ENCODE data around the gene TMEM198. TPM values are rescaled to one million over a fixed set of nuclear protein-coding genes. Genes with fewer than 3 reads are reported as not detected.

TMEM198 gene
- total and polyA plus RNA-seq, 7 donors: 0.61 to 3.7 (median 2.1) TPM

- Histone ChIP-seq H3K27ac (no peak overlapping the region), H3K36me3 (ENCODE audit: insufficient read depth in 1 of 2, low read depth in 1 of 2) (no peaks in the 10 kb centered on the region), H3K27me3 (ENCODE audit: insufficient read depth in 3 of 3, low read length in 2 of 3) (no peaks in the 10 kb centered on the region), H3K4me1 (no peaks in the 10 kb centered on the region), H3K4me3 (no peak overlapping the region), H3K9me3 (no peaks in the 10 kb centered on the region)
- 48 to 56% (median 51%) methylated on average over 15 of the region's 15 CpGs for WGBS, 3 donors
- TF ChIP-seq, protein P1, sequence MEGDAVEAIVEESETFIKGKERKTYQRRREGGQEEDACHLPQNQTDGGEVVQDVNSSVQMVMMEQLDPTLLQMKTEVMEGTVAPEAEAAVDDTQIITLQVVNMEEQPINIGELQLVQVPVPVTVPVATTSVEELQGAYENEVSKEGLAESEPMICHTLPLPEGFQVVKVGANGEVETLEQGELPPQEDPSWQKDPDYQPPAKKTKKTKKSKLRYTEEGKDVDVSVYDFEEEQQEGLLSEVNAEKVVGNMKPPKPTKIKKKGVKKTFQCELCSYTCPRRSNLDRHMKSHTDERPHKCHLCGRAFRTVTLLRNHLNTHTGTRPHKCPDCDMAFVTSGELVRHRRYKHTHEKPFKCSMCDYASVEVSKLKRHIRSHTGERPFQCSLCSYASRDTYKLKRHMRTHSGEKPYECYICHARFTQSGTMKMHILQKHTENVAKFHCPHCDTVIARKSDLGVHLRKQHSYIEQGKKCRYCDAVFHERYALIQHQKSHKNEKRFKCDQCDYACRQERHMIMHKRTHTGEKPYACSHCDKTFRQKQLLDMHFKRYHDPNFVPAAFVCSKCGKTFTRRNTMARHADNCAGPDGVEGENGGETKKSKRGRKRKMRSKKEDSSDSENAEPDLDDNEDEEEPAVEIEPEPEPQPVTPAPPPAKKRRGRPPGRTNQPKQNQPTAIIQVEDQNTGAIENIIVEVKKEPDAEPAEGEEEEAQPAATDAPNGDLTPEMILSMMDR (IDR thresholded peaks at IDR 0.05): no peak
- intact Hi-C loops (cut with DNase I): no loop called here
- no peak for ATAC-seq
- no peak for DNase-seq
Measured at GRCh38 chr2:219576505-219577388, 32.9 kb downstream of the TMEM198 start.

DNA sequence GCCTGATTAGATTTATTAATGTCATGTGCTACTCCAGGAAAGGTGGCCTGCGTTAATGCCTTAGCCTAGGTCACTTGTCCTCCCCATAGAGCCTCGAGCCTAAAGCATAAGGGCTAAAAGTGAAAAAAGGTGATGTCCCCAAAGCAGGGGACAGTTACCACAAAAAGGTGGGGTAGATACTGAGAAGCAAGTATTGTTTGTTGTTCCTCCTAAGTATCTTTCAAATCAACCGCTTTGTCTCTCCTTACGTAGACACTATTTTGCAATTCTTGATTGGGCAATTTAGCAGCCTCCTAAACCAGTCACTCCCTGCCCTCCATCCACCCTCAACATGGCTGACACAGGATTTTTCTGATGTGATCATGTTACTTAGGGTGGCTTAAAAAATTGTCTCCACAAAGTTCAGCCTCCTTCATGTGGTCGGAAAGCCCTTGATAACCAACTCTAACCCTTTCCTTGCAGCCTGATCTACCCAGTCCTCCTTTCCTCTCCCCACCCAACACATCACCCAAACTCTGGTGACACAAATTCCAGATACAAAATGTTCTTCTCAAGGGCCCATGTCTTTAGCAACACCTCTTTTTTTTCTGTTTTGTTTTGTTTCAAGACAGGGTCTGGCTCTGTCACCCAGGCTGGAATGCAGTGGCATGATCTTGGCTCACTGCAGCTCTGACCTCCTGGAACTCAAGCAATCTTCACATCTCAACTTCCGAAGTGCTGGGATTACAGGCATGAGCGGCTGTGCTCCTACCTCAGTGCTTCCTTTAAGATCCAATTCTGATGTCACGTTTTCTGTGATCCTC is 35.2 kb downstream of the TMEM198 start:
- no peaks in the 10 kb centered on the region for H3K36me3 ChIP-seq (ENCODE audit: insufficient read depth in 1 of 2, low read depth in 1 of 2)
- no peak overlapping the region for H3K4me3 ChIP-seq
- peak; percentile 61 to 81 (median 72) for ATAC-seq
- H3K9me3 ChIP-seq: no peaks in the 10 kb centered on the region
- no peaks in the 10 kb centered on the region for H3K27me3 ChIP-seq (ENCODE audit: insufficient read depth in 3 of 3, low read length in 2 of 3)
- WGBS, 3 donors: 56 to 70% (median 64%) methylated on average over 8 of the region's 8 CpGs
- intact Hi-C loops (cut with DNase I): no loop called here
- no peak overlapping the region for H3K27ac ChIP-seq
- TF ChIP-seq, protein P1 (IDR thresholded peaks at IDR 0.05): no peak
- H3K4me1 ChIP-seq: no peaks in the 10 kb centered on the region
- no peak for DNase-seq

GRCh38 chr2:219581346-219581745 is 37.5 kb downstream of the TMEM198 start:
- no peak for ATAC-seq
- intact Hi-C loops (cut with DNase I): no loop called here
- no peak overlapping the region for H3K27ac ChIP-seq
- no peaks in the 10 kb centered on the region for H3K9me3 ChIP-seq
- no peak for DNase-seq
- TF ChIP-seq, protein P1 (IDR thresholded peaks at IDR 0.05): no peak
- no peaks in the 10 kb centered on the region for H3K36me3 ChIP-seq (ENCODE audit: insufficient read depth in 1 of 2, low read depth in 1 of 2)
- no peaks in the 10 kb centered on the region for H3K27me3 ChIP-seq (ENCODE audit: insufficient read depth in 3 of 3, low read length in 2 of 3)
- H3K4me1 ChIP-seq: no peaks in the 10 kb centered on the region
- WGBS, 3 donors: 70 to 76% (median 71%) methylated on average over 2 of the region's 2 CpGs
- H3K4me3 ChIP-seq: no peak overlapping the region

GRCh38 chr2:219591091-219591490 is 47.3 kb downstream of the TMEM198 start:
- H3K9me3 ChIP-seq: no peaks in the 10 kb centered on the region
- no peaks in the 10 kb centered on the region for H3K4me1 ChIP-seq
- no peaks in the 10 kb centered on the region for H3K36me3 ChIP-seq (ENCODE audit: insufficient read depth in 1 of 2, low read depth in 1 of 2)
- H3K27me3 ChIP-seq (ENCODE audit: insufficient read depth in 3 of 3, low read length in 2 of 3): no peaks in the 10 kb centered on the region
- H3K27ac ChIP-seq: no peak overlapping the region
- intact Hi-C loops (cut with DNase I): no loop called here
- ATAC-seq (no peak), DNase-seq (no peak)
- H3K4me3 ChIP-seq: no peak overlapping the region
- WGBS, 3 donors: 69 to 89% (median 75%) methylated on average over 4 of the region's 4 CpGs
- TF ChIP-seq, protein P1 (IDR thresholded peaks at IDR 0.05): no peak

All from psoas muscle (tissue), 8 donors.